Thymus (tissue), 11 donors: ENCODE measurements around the gene LYSMD1. TPM values are rescaled to one million over a fixed set of nuclear protein-coding genes. Genes with fewer than 3 reads are reported as not detected.

Experiments used
- DNase-seq, 9 donors: peaks; one replicate each; pipeline ENCODE4 v3.0.0-alpha.2; 2013; ENCODE audit warnings: low spot score in 9 of 9, low read depth in 6 of 9, missing footprints in 1 of 9
- H3K27ac ChIP-seq, 2 donors: one replicate each; pipeline ENCODE4 v1.5.1; 2013; ENCODE audit warnings: control low read depth in 1 of 2, low read depth in 1 of 2, low read length in 1 of 2, mild to moderate bottlenecking in 1 of 2, moderate library complexity in 1 of 2
- H3K27me3 ChIP-seq, 2 donors: one replicate each; pipeline ENCODE4 v1.5.1; 2013; ENCODE audit warnings: low read length in 1 of 2; ENCODE audit not compliant: control insufficient read depth in 2 of 2, insufficient read depth in 1 of 2
- H3K36me3 ChIP-seq, 2 donors: one replicate each; pipeline ENCODE4 v1.5.1; 2013; ENCODE audit warnings: low read length in 1 of 2, mild to moderate bottlenecking in 1 of 2, moderate library complexity in 1 of 2; ENCODE audit not compliant: control insufficient read depth in 2 of 2, insufficient read depth in 2 of 2
- H3K4me1 ChIP-seq, 2 donors: one replicate each; pipeline ENCODE4 v1.5.1; 2013; ENCODE audit warnings: low read length in 2 of 2; ENCODE audit not compliant: control insufficient read depth in 2 of 2, insufficient read depth in 2 of 2
- H3K4me3 ChIP-seq, 2 donors: one replicate each; pipeline ENCODE4 v1.5.1; 2013; ENCODE audit warnings: low read length in 2 of 2, control low read depth in 1 of 2, mild to moderate bottlenecking in 1 of 2
- H3K9me3 ChIP-seq, 2 donors: one replicate each; pipeline ENCODE4 v1.5.1; 2013; ENCODE audit warnings: low read length in 1 of 2, mild to moderate bottlenecking in 1 of 2; ENCODE audit not compliant: control insufficient read depth in 2 of 2, insufficient read depth in 1 of 2
- WGBS: extraction: QIAGEN DNeasy Blood & Tissue Kit; methylation state at CpG from one replicate; pipeline ENCODE4 v1.1.7; 2013; 5-methylcytosine and 5-hydroxymethylcytosine counted together
- polyA plus RNA-seq: library from polyadenylated mRNA; stranded (reverse); fragments of 200-250 nt; gene quantifications from one replicate; pipeline ENCODE4 v1.2.3, GENCODE V29; 2013
- total RNA-seq: library from RNA; stranded (reverse); fragments of 120-200 nt; gene quantifications from one replicate; pipeline ENCODE4 v1.2.4, GENCODE V29; 2013
- donor health status: healthy.

The LYSMD1 gene
- total and polyA plus RNA-seq, 2 donors: 7.7 to 11.9 TPM

DNA sequence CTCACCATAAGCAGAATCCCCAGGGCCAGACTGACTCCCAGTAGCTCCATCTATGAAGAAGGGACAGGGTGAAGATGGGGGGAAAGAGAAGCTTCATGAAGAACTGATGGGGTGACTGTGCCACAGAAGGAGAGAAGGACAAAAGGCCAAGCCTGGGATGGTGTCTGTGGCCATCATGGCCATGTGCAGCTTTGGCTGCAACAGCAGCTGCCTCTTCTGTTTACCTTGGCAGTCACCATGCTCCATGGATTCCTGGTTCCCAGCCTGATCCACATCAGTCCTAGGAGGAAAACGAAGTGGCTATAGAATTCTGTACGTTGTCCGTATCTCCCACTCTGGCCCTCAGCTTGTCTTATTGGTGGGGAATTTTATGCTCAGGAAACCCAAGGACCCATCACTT, 31.3 kb downstream of the LYSMD1 start:
- no peak for DNase-seq
- H3K4me3 ChIP-seq: no peak overlapping the region
- H3K27me3 ChIP-seq: peaks cover 0 to 22% of the 10 kb centered on the region in 2 donors
- H3K36me3 ChIP-seq: no peaks in the 10 kb centered on the region
- peaks cover 10 to 19% of the 10 kb centered on the region in 2 donors for H3K4me1 ChIP-seq
- H3K27ac ChIP-seq: no peak overlapping the region
- H3K9me3 ChIP-seq: no peaks in the 10 kb centered on the region
- WGBS: 97% methylated on average over 3 of the region's 3 CpGs

DNA sequence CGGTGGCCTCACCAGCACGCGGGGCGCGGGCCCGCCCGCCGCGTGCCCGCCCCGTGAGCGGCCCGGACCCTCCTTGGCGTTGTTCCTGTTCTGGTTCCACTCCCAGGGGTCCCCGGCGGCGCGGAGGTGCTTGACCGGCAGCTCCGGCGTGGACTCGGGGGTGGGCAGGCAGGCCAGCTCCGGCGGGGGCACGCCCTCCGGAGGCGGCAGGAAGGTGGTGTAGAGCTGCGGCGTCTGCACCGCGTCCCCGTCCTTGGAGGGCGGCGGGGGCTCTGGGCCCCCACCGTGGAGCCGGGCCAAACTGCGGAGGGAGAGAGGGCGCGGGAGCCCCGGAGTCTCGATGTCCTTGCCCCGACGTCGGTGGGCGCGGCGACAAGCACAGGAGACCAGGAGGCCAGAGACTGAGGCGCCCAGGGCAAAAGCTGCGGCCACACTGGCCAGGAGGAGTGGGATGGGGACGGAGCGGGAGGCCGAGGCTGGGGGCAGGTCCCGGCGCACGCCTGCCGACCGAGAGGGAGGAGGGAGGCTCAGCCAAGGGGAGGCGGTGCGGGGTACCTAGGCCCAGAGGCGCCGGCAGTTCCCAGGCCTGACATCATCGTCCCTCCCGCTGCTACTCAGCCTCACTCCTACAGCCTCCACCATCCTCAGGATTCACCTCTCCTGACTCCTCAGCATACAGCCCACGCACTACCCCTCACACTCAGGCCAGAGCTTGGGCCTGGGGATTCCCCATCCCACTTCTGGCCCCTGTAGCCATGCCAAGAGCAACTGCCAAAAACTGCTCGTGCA, 32.5 kb downstream of the LYSMD1 start:
- Histone ChIP-seq H3K27me3 (peaks cover 0 to 22% of the 10 kb centered on the region in 2 donors), H3K9me3 (no peaks in the 10 kb centered on the region), H3K4me3 (no peak overlapping the region), H3K27ac (no peak overlapping the region), H3K36me3 (no peaks in the 10 kb centered on the region), H3K4me1 (peaks cover 10 to 19% of the 10 kb centered on the region in 2 donors)
- no peak for DNase-seq
- 88% methylated on average over 65 of the region's 65 CpGs for WGBS

DNA sequence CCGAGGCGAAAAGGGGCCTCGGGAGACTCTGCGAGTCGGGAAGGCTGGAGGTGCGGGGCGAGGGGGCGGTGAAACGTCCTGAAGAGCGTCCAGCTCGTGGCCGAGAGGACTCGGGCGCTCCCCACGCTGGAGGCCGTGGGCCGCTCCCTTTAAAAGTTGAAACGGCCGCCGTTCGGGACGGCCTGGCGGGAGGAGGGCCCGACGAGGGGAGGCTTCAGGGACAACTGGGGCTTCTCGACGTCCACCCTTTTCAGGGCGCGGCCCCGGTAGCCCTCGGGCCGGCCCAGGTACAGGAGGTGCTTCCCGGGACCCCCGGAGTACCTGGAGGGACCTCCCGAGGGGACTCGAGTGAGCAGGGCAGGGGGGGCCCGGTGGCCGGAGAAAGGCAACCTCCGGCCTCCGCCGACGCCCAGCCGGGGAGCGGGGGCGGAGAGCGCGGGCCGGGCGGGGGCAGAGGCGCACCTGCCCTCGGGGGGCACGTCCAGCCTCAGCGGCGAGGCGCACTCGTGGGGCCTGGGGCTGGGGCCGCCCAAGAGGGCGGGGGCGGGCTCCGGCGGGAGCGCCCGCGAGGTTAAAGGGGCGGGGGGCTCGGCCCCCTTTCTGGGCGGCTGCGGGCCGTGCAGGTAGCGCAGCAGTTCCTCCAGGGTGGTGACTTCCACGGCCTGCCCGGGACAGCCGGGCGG, 33.2 kb downstream of the LYSMD1 start:
- no peak for DNase-seq
- no peaks in the 10 kb centered on the region for H3K9me3 ChIP-seq
- peaks cover 0 to 22% of the 10 kb centered on the region in 2 donors for H3K27me3 ChIP-seq
- no peaks in the 10 kb centered on the region for H3K36me3 ChIP-seq
- H3K27ac ChIP-seq: no peak overlapping the region
- no peak overlapping the region for H3K4me3 ChIP-seq
- 82% methylated on average over 74 of the region's 74 CpGs for WGBS
- peaks cover 10 to 19% of the 10 kb centered on the region in 2 donors for H3K4me1 ChIP-seq

DNA sequence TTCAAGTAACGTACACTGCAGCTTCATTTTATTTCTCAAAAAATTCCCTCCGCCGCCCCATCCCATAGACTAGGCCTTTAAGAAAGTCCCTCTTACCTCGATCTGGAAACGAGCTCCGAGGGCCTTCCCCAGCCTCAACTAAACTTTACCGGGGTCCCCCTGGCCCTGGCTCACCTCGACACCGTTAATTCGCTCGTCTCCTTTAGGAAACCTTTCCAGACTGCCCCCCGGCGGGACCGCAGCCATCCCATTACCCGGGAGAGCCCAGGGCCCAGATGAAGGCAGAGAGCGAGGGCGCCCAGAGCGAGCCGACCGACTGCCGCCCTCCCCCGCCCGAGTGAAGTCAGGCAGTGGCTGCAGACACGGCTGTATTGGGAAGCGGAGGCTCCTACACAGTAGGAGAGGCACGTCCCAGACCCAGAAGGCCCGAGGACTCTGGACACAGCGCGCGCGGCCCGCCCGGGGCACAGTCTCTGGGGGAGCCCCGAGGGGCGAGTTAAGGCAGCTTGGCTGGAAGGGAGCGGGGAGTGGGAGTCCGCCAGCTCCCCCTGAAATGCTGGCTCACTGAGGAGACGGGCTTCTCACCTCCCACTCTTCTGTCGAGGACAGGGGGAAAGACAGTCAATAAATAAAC, 33.9 kb downstream of the LYSMD1 start:
- no peaks in the 10 kb centered on the region for H3K9me3 ChIP-seq

DNA sequence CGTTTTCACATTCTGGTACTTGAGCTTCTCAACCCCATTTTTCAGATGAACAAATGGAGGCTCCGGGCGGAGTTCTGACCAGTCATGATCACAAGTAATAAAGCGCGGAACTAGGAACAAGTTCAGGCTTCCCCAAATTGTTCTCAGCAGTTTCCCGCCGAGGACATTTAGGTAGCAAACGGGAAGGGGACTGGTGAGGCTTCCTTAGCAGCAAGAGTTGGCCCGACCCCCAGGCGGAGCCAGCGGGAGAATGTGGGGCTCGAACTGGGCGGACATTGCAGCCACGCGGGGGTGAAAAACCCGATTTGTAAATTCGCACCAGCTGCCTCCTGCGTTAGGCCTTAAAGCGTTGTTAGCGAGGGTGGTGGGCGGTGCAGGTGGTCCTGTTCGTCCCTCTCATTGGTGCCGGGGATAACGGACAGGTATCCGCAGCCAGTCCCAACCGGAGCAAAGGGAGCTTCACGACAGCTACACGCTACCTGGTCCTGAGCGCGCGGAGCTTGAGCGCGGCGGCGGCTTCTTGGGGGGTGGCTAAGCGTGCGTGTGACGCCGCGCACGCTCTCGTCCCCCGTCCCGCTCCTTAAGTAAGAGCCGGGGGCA, 34.6 kb downstream of the LYSMD1 start:
- H3K4me1 ChIP-seq: peaks cover 10 to 19% of the 10 kb centered on the region in 2 donors
- DNase-seq: peak; percentile 79 to 95 (median 89)
- 7% methylated on average over 45 of the region's 45 CpGs for WGBS
- H3K27me3 ChIP-seq: peaks cover 0 to 22% of the 10 kb centered on the region in 2 donors
- H3K36me3 ChIP-seq: no peaks in the 10 kb centered on the region
- H3K27ac ChIP-seq: peak overlapping the region; percentile 55 to 61
- H3K9me3 ChIP-seq: no peaks in the 10 kb centered on the region
- peak overlapping the region; percentile 44 to 52 for H3K4me3 ChIP-seq

More for the DNA sequence above, 33.9 kb downstream of the LYSMD1 start:
- Histone ChIP-seq H3K27ac (no peak overlapping the region), H3K36me3 (no peaks in the 10 kb centered on the region), H3K27me3 (peaks cover 0 to 22% of the 10 kb centered on the region in 2 donors), H3K4me3 (peak overlapping the region; percentile 44 to 52), H3K4me1 (peaks cover 10 to 19% of the 10 kb centered on the region in 2 donors)
- WGBS: 63% methylated on average over 39 of the region's 39 CpGs
- DNase-seq: no peak

DNA sequence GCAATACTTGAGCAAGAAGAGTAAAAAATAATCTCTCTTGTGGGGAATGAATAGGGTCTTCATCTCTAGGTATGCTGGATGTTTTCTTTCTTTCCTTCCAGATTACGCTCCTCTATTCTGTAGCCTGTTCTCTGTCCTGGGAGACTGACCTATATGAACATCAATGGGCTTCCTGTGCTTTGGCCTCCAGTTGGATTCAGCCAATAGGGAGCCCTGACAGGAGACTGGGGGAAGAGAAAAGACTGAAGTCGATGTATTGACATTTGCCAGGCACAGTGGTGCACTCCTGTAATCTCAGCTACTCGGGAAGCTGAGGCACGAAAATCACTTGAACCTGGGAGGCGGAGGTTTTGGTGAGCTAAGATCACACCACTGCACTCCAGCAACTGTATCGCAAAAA, 36.9 kb downstream of the LYSMD1 start:
- Histone ChIP-seq H3K4me3 (no peak overlapping the region), H3K27ac (no peak overlapping the region), H3K36me3 (peaks cover 0 to 3% of the 10 kb centered on the region in 2 donors), H3K27me3 (peaks cover 0 to 21% of the 10 kb centered on the region in 2 donors), H3K4me1 (peaks cover 14 to 22% of the 10 kb centered on the region in 2 donors), H3K9me3 (no peaks in the 10 kb centered on the region)
- 94% methylated on average over 6 of the region's 6 CpGs for WGBS
- no peak for DNase-seq

DNA sequence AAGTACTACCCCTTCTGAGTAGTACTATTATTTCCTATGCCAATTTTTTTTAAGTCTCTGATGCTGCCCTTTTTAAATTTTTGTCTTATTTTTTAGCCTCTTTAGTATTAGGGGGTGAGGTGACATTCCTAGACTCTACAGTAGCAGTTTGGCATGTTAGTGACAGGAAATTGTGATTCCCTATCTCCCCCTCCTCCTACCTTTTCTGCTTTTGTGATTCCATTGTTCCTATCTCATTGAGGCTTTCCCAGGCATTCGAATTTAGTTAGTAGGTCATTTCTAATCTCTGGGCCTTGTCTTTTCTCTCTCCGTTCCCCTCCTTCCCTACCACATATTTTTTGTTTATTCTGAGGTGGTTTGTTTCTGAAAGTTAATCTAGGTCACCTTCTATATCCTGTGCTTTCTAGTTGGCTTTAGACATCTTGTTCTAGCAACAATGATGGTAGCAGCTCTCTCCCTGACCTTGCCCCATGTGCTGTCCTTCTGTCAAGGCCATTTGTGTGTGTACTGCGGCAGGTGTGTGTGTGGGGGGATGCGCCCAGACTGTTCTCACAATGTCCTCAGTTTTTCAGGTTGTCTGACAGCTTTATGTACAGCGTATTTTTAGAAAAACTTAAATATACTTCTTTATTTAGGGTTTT, 40.8 kb downstream of the LYSMD1 start:
- Histone ChIP-seq H3K36me3 (peaks cover 6 to 9% of the 10 kb centered on the region in 2 donors), H3K9me3 (no peaks in the 10 kb centered on the region), H3K4me3 (no peak overlapping the region), H3K4me1 (peaks cover 3 to 4% of the 10 kb centered on the region in 2 donors), H3K27me3 (no peaks in the 10 kb centered on the region), H3K27ac (peak overlapping the region; percentile 53 to 78)
- peak in 3 of 9 donors; percentile 25 to 62 (median 38) for DNase-seq
- WGBS: 82% methylated on average over 5 of the region's 5 CpGs

DNA sequence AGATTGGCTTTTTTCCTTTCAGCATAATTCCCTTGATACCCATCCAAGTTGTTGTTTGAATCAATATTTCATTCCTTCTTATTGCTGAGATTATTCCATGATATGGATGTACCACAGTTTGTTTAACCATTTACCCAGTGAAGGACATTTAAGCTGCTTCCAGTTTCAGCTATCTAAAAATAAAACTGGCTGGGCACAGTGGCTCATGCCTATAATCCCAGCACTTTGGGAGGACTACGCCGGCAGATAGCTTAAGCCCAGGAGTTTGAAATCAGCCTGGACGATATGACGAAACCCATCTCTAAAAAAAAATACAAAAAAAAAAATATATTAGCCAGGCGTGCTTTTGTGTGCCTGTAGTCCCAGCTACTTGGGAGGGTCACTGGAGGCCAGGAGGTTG, 51.8 kb downstream of the LYSMD1 start:
- no peaks in the 10 kb centered on the region for H3K27me3 ChIP-seq
- H3K9me3 ChIP-seq: no peaks in the 10 kb centered on the region
- H3K27ac ChIP-seq: no peak overlapping the region
- no peaks in the 10 kb centered on the region for H3K4me1 ChIP-seq
- 99% methylated on average over 5 of the region's 5 CpGs for WGBS
- peaks cover 29 to 42% of the 10 kb centered on the region in 2 donors for H3K36me3 ChIP-seq
- H3K4me3 ChIP-seq: no peak overlapping the region
- DNase-seq: no peak
